GM12872 (cell line): ENCODE measurements around the gene KIAA1614.
A peak's percentile ranks its signal among the peaks of the same experiment; 100 is the strongest.

Experiments
- TF ChIP-seq, protein P1 (sequence below): IDR thresholded peaks from 3 replicates; pipeline ENCODE4 v1.5.1; 2011; ENCODE audit warnings: low read depth, mild to moderate bottlenecking, low read length, moderate library complexity; ENCODE audit not compliant: insufficient read depth

KIAA1614 gene

GRCh38 chr1:180928331-180929230 lies 15.9 kb downstream of the KIAA1614 start:
- TF ChIP-seq, protein P1, sequence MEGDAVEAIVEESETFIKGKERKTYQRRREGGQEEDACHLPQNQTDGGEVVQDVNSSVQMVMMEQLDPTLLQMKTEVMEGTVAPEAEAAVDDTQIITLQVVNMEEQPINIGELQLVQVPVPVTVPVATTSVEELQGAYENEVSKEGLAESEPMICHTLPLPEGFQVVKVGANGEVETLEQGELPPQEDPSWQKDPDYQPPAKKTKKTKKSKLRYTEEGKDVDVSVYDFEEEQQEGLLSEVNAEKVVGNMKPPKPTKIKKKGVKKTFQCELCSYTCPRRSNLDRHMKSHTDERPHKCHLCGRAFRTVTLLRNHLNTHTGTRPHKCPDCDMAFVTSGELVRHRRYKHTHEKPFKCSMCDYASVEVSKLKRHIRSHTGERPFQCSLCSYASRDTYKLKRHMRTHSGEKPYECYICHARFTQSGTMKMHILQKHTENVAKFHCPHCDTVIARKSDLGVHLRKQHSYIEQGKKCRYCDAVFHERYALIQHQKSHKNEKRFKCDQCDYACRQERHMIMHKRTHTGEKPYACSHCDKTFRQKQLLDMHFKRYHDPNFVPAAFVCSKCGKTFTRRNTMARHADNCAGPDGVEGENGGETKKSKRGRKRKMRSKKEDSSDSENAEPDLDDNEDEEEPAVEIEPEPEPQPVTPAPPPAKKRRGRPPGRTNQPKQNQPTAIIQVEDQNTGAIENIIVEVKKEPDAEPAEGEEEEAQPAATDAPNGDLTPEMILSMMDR = no peak

GRCh38 chr1:180929389-180929788 lies 16.7 kb downstream of the KIAA1614 start:
- TF ChIP-seq, protein P1 = no peak

DNA sequence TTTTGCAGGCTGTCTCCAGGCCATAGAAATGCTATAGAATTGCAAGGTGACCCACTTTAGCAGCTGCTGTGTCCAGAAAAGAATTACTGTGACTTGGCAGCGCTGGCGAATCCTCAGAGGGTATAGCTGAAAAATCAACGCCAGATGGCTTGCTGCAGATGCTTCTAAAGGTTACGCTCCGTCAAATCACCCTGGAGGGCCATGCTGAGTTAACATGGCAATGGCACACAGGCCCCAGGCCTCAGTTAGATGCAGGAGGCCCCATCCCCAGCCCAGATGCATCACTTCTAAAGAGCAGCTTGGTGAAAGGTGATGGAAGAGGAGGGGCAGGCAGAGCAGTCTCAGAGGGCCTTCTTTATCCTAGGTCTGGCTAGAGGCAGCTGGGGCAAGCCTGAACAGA lies 18.0 kb downstream of the KIAA1614 start:
- TF ChIP-seq, protein P1 = no peak

DNA sequence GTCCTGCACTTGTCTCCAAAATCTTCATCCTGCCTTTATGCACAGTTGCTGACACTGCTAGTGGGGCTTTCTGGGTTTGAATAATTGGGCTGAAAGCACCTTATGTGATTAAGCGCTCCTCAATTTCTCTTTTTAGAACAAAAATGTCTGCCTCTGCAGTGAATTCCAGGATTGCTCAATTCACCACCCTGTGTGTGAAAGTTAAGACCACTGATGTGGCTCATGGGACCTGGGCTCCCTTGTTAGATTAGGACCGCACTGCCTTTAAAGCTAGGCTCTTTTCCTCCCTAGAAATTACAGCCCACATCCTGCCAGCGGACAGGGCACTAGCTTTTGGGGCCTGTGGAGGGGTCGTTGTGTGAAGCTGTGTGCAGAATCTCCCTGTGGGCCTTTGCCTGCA lies 18.8 kb downstream of the KIAA1614 start:
- TF ChIP-seq, protein P1 = no peak

- TF ChIP-seq, protein P1 = no peak
Measured at GRCh38 chr1:180932378-180932777, 19.7 kb downstream of the KIAA1614 start.

GRCh38 chr1:180933141-180933540 lies 20.4 kb downstream of the KIAA1614 start:
- TF ChIP-seq, protein P1 = peak; percentile 16; the same call in 1 of the 3 replicates

GRCh38 chr1:180934563-180934962 lies 21.9 kb downstream of the KIAA1614 start:
- TF ChIP-seq, protein P1 = no peak
